GM23248 (cell line): Measurements from ENCODE around the gene SIPA1L3.

Experiments
- EZH2 ChIP-seq: fragments of 200-600 bp; sonication (generic); IDR thresholded peaks from 2 replicates; pipeline ENCODE4 v1.6.1; 2018; ENCODE audit warnings: antibody characterized with exemption, mild to moderate bottlenecking; ENCODE audit not compliant: insufficient read depth, poor library complexity, severe bottlenecking
- EZH2phosphoT487 ChIP-seq: fragments of 200-600 bp; sonication (generic); IDR thresholded peaks from 2 replicates; pipeline ENCODE4 v1.6.1; 2018; ENCODE audit warnings: antibody characterized with exemption, moderate library complexity, mild to moderate bottlenecking, low read depth; ENCODE audit not compliant: insufficient read depth

DNA sequence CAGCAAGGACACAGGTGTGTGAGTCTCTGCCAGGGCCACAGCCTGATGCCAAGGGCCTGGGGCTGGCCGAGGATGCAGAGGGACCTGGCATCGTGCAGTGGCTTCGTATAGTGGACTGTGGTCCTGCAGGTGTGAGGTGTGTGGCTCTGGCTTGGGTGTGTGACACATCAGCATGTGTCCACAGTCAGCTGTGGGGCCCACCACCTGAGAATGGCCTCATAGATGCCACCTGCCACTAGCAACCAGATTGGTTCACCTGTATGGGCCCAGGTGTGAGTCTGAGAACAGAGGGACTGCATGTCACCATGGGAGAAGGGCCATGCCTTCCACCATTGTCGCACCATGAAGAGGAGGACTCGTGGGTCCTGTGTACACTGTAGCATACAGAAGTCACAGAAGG, 346.8 kb downstream of the SIPA1L3 start:
- no peak for TF ChIP-seq EZH2
- no peak for TF ChIP-seq EZH2phosphoT487
